HG02623 (cell line): ENCODE results near the gene PPFIBP2.

Source experiments
- ATAC-seq: cut with Tn5 transposase; IDR thresholded peaks from one replicate; pipeline ENCODE4 v1.9.1; 2021; ENCODE audit warnings: moderate library complexity; ENCODE audit not compliant: unreplicated experiment

PPFIBP2 gene

GRCh38 chr11:7513234-7514098 lies at the start of gene PPFIBP2:
Gene PPFIBP2, plus strand, starts transcription at chr11:7513999. Its CDS starts 35,477 bp downstream, at chr11:7549476.
- ATAC-seq, result peak; percentile 62

GRCh38 chr11:7467652-7468051 lies 46.1 kb upstream of the PPFIBP2 start:
- ATAC-seq, result peak; percentile 55

GRCh38 chr11:7469351-7469865 lies 44.4 kb upstream of the PPFIBP2 start:
- no peak for ATAC-seq

- ATAC-seq, result no peak
These were observed 42.7 kb upstream of the PPFIBP2 start for GRCh38 chr11:7471071-7471470.

GRCh38 chr11:7473717-7474116 lies 40.1 kb upstream of the PPFIBP2 start:
- ATAC-seq, result peak; percentile 96

GRCh38 chr11:7480113-7480512 lies 33.7 kb upstream of the PPFIBP2 start:
- ATAC-seq, result no peak

- ATAC-seq, result no peak
These were observed 29.7 kb upstream of the PPFIBP2 start for GRCh38 chr11:7484131-7484530.

GRCh38 chr11:7484645-7485044 lies 29.2 kb upstream of the PPFIBP2 start:
- ATAC-seq, result no peak

- ATAC-seq, result no peak
These were observed 28.4 kb upstream of the PPFIBP2 start, which contains the start of gene OLFML1 for GRCh38 chr11:7485186-7486097. Gene OLFML1, plus strand, starts transcription at chr11:7485506. Its CDS starts 370 bp downstream, at chr11:7485876.

GRCh38 chr11:7486098-7486780 lies 27.6 kb upstream of the PPFIBP2 start:
- ATAC-seq, result no peak

GRCh38 chr11:7486781-7487140 lies 27.0 kb upstream of the PPFIBP2 start:
- no peak for ATAC-seq

- ATAC-seq, result no peak
These were observed 26.4 kb upstream of the PPFIBP2 start for GRCh38 chr11:7487360-7487759.

GRCh38 chr11:7488681-7489080 lies 25.1 kb upstream of the PPFIBP2 start:
- no peak for ATAC-seq

GRCh38 chr11:7489376-7489775 lies 24.4 kb upstream of the PPFIBP2 start:
- ATAC-seq, result no peak

GRCh38 chr11:7490054-7490453 lies 23.7 kb upstream of the PPFIBP2 start:
- no peak for ATAC-seq

- ATAC-seq, result no peak
These were observed 23.3 kb upstream of the PPFIBP2 start for GRCh38 chr11:7490535-7490934.

- ATAC-seq, result no peak
These were observed 21.5 kb upstream of the PPFIBP2 start for GRCh38 chr11:7492253-7492652.

- ATAC-seq, result no peak
These were observed 20.1 kb upstream of the PPFIBP2 start for GRCh38 chr11:7493670-7494069.

- ATAC-seq, result no peak
These were observed 19.6 kb upstream of the PPFIBP2 start for GRCh38 chr11:7494086-7494745.

GRCh38 chr11:7495882-7496551 lies 17.8 kb upstream of the PPFIBP2 start:
- ATAC-seq, result peak; percentile 82
